Neural cell (in vitro differentiated cells): ENCODE data around the gene ZNF43. TPM values are rescaled to one million over a fixed set of nuclear protein-coding genes. Genes with fewer than 3 reads are reported as not detected.
"Not testable (repeated sequence)": the region's sequence is repeated elsewhere in the genome, so short reads cannot be mapped to it uniquely, and the experiment has no call there.

Source experiments
- H2AFZ ChIP-seq: fragments of 200-600, 300-800 bp; sonication (generic), shearing (Covaris generic); 2 replicates; pipeline ENCODE4 v1.6.0; 2014; ENCODE audit warnings: low read depth, mild to moderate bottlenecking, antibody characterized with exemption, low read length, moderate library complexity
- H3F3A ChIP-seq: fragments of 200-600 bp; shearing (Covaris generic); 2 replicates; pipeline ENCODE4 v1.6.1; 2016; ENCODE audit warnings: mild to moderate bottlenecking, moderate library complexity, mixed read lengths, antibody characterized with exemption, low read length; ENCODE audit not compliant: insufficient read depth, poor library complexity, severe bottlenecking
- H3K27ac ChIP-seq: fragments of 200-600, 300-800 bp; sonication (generic), shearing (Covaris generic); 2 replicates; pipeline ENCODE4 v1.5.1; 2014; ENCODE audit warnings: mild to moderate bottlenecking, low read length, moderate library complexity
- H3K27me3 ChIP-seq: fragments of 300-800, 200-600 bp; sonication (generic), shearing (Covaris generic); 2 replicates; pipeline ENCODE4 v1.6.0; 2014; ENCODE audit warnings: mild to moderate bottlenecking, low read depth, low read length, moderate library complexity; ENCODE audit not compliant: insufficient read depth
- H3K36me3 ChIP-seq: fragments of 300-800, 200-600 bp; sonication (generic), shearing (Covaris generic); 2 replicates; pipeline ENCODE4 v1.5.1; 2014; ENCODE audit warnings: mild to moderate bottlenecking, antibody characterized with exemption, low read length, moderate library complexity; ENCODE audit not compliant: insufficient read depth
- H3K4me2 ChIP-seq: fragments of 300-800, 200-600 bp; sonication (generic), shearing (Covaris generic); 2 replicates; pipeline ENCODE4 v1.6.0; 2014; ENCODE audit warnings: mild to moderate bottlenecking, low read length
- H3K4me3 ChIP-seq: fragments of 300-800, 200-600 bp; sonication (generic), shearing (Covaris generic); 2 replicates; pipeline ENCODE4 v1.5.1; 2014; ENCODE audit warnings: mild to moderate bottlenecking, low read length, moderate library complexity
- H3K79me2 ChIP-seq: fragments of 200-600 bp; shearing (Covaris generic); replicated peaks from 2 replicates; pipeline ENCODE4 v1.6.0; 2014; ENCODE audit warnings: mild to moderate bottlenecking, low read length, moderate library complexity; ENCODE audit not compliant: insufficient read depth
- H3K9ac ChIP-seq: fragments of 300-800, 200-600 bp; sonication (generic), shearing (Covaris generic); 2 replicates; pipeline ENCODE4 v1.6.1; 2016; ENCODE audit warnings: mild to moderate bottlenecking, low read length, mixed read lengths
- H3K9me2 ChIP-seq: fragments of 200-600 bp; shearing (Covaris generic); 2 replicates; pipeline ENCODE4 v1.6.1; 2016; ENCODE audit warnings: mild to moderate bottlenecking, low read length, mixed read lengths; ENCODE audit not compliant: insufficient read depth
- H3K9me3 ChIP-seq: fragments of 200-600, 300-800 bp; sonication (generic), shearing (Covaris generic); 2 replicates; pipeline ENCODE4 v1.6.1; 2016; ENCODE audit warnings: mild to moderate bottlenecking, mixed run types, low read length, moderate library complexity, mixed read lengths
- H4K20me1 ChIP-seq: fragments of 200-600 bp; shearing (Covaris generic); 2 replicates; pipeline ENCODE4 v1.6.1; 2016; ENCODE audit warnings: mild to moderate bottlenecking, mixed run types; ENCODE audit not compliant: insufficient read depth
- CTCF ChIP-seq: fragments of 450-650 bp; IDR thresholded peaks from 2 replicates; pipeline ENCODE4 v1.5.1; 2014; ENCODE audit warnings: antibody characterized with exemption, mild to moderate bottlenecking, moderate library complexity; ENCODE audit not compliant: poor library complexity, severe bottlenecking
- EP300 ChIP-seq: fragments of 450-650 bp; conservative IDR thresholded peaks from 2 replicates; pipeline ENCODE4 v1.6.1; 2014; ENCODE audit warnings: antibody characterized with exemption, mild to moderate bottlenecking, moderate library complexity; ENCODE audit not compliant: poor library complexity, severe bottlenecking
- EZH2 ChIP-seq: fragments of 200-600, 300-800 bp; shearing (Covaris generic), sonication (generic); IDR thresholded peaks from 2 replicates; pipeline ENCODE4 v1.6.1; 2014; ENCODE audit warnings: antibody characterized with exemption, low read length, borderline replicate concordance, mild to moderate bottlenecking; ENCODE audit not compliant: insufficient read depth, poor library complexity, severe bottlenecking
- MXI1 ChIP-seq: fragments of 450-650 bp; conservative IDR thresholded peaks from 2 replicates; pipeline ENCODE4 v1.6.1; 2014; ENCODE audit warnings: antibody characterized with exemption, mild to moderate bottlenecking; ENCODE audit not compliant: poor library complexity, severe bottlenecking
- POLR2AphosphoS5 ChIP-seq: IDR thresholded peaks from 2 replicates; pipeline ENCODE4 v1.6.1; 2012
- RAD21 ChIP-seq: fragments of 450-650 bp; conservative IDR thresholded peaks from 2 replicates; pipeline ENCODE4 v1.6.1; 2014; ENCODE audit warnings: antibody characterized with exemption, mild to moderate bottlenecking, moderate library complexity
- REST ChIP-seq: IDR thresholded peaks from 2 replicates; pipeline ENCODE4 v1.6.1; 2012; ENCODE audit warnings: borderline replicate concordance
- SMC3 ChIP-seq: fragments of 450-650 bp; conservative IDR thresholded peaks from 2 replicates; pipeline ENCODE4 v1.6.1; 2014; ENCODE audit warnings: antibody characterized with exemption, mild to moderate bottlenecking, moderate library complexity; ENCODE audit not compliant: poor library complexity
- TAF1 ChIP-seq: IDR thresholded peaks from 2 replicates; pipeline ENCODE4 v1.6.1; 2012; ENCODE audit warnings: low read depth
- polyA plus RNA-seq: library from polyadenylated mRNA; depleted of rRNA; stranded (reverse); fragments of >200 nt; gene quantifications from 2 replicates; pipeline ENCODE4 v1.2.3, GENCODE V29; 2014

Gene ZNF43
- polyA plus RNA-seq, 1 donor from 2014 or later, result 18.1 TPM

GRCh38 chr19:21786936-21787335 is 49.0 kb downstream of the ZNF43 start:
- no peaks in the 10 kb centered on the region for H3K9me3 ChIP-seq
- H3K9ac ChIP-seq, result no peak overlapping the region
- no peak overlapping the region for H2AFZ ChIP-seq
- no peaks in the 10 kb centered on the region for H3K79me2 ChIP-seq
- no peak overlapping the region for H3K27ac ChIP-seq
- TF ChIP-seq EZH2, result no peak
- no peak for TF ChIP-seq CTCF
- no peak for TF ChIP-seq POLR2AphosphoS5
- TF ChIP-seq EP300, result no peak
- TF ChIP-seq MXI1, result no peak
- no peak for TF ChIP-seq SMC3
- TF ChIP-seq TAF1, result no peak
- TF ChIP-seq RAD21, result no peak
- no peak for TF ChIP-seq REST
- H3K9me2 ChIP-seq, result no peaks in the 10 kb centered on the region
- no peaks in the 10 kb centered on the region for H3K36me3 ChIP-seq
- no peaks in the 10 kb centered on the region for H3F3A ChIP-seq
- H3K4me3 ChIP-seq, result no peak overlapping the region
- no peaks in the 10 kb centered on the region for H4K20me1 ChIP-seq
- H3K27me3 ChIP-seq, result no peaks in the 10 kb centered on the region
- H3K4me2 ChIP-seq, result no peak overlapping the region

GRCh38 chr19:21775792-21776191 is 60.2 kb downstream of the ZNF43 start:
- H3K9me2 ChIP-seq, H3F3A ChIP-seq, H2AFZ ChIP-seq, H3K36me3 ChIP-seq, H3K27me3 ChIP-seq, H3K4me3 ChIP-seq, H3K4me2 ChIP-seq, H3K9ac ChIP-seq, H3K9me3 ChIP-seq, H4K20me1 ChIP-seq, H3K79me2 ChIP-seq, H3K27ac ChIP-seq: not testable (repeated sequence)
